HPDE6-E6E7 (cell line): ENCODE results near the gene PPT1.
A peak's percentile ranks its signal among the peaks of the same experiment; 100 is the strongest.

Experiments used
- DNase-seq: peaks from one replicate; pipeline ENCODE4 v3.0.0; 2011; ENCODE audit warnings: missing footprints; ENCODE audit errors: extremely low spot score

The PPT1 gene

GRCh38 chr1:40096977-40097782, at the start of gene PPT1:
PPT1 (minus strand) TSS chr1:40097252; CDS start chr1:40097238, 14 bp downstream.
- DNase-seq: peak; percentile 80

- DNase-seq: peak; percentile 45
These were observed 47.0 kb upstream of the PPT1 start for GRCh38 chr1:40143891-40144575.

- no peak for DNase-seq
These were observed 45.0 kb upstream of the PPT1 start for GRCh38 chr1:40141878-40142535.

- no peak for DNase-seq
These were observed 43.3 kb upstream of the PPT1 start for GRCh38 chr1:40140211-40140973.

- no peak for DNase-seq
These were observed 36.8 kb upstream of the PPT1 start for GRCh38 chr1:40133839-40134238.

GRCh38 chr1:40133312-40133665, 36.2 kb upstream of the PPT1 start:
- no peak for DNase-seq

GRCh38 chr1:40132383-40133311, 35.6 kb upstream of the PPT1 start:
- DNase-seq: no peak

- DNase-seq: no peak
These were observed 33.8 kb upstream of the PPT1 start for GRCh38 chr1:40130892-40131291.

GRCh38 chr1:40122855-40123254, 25.8 kb upstream of the PPT1 start:
- DNase-seq: no peak

GRCh38 chr1:40120128-40120527, 23.1 kb upstream of the PPT1 start:
- no peak for DNase-seq

GRCh38 chr1:40114400-40114799, 17.3 kb upstream of the PPT1 start:
- DNase-seq: no peak

- DNase-seq: no peak
These were observed 13.3 kb upstream of the PPT1 start for GRCh38 chr1:40110389-40110788.

GRCh38 chr1:40107290-40107959, 10.4 kb upstream of the PPT1 start:
- DNase-seq: peak; percentile 71

- DNase-seq: no peak
These were observed 8.0 kb upstream of the PPT1 start for GRCh38 chr1:40105028-40105427.

GRCh38 chr1:40102896-40103295, 5.8 kb upstream of the PPT1 start:
- DNase-seq: no peak

- DNase-seq: no peak
These were observed 5.0 kb upstream of the PPT1 start for GRCh38 chr1:40102038-40102437.

GRCh38 chr1:40096646-40096976, 441 bp downstream of the PPT1 start:
- DNase-seq: no peak

GRCh38 chr1:40095806-40096205, 1.2 kb downstream of the PPT1 start:
- DNase-seq: no peak

GRCh38 chr1:40094466-40095110, 2.5 kb downstream of the PPT1 start:
- DNase-seq: no peak
